ENCODE data around the gene PTGER4.
"Not testable (repeated sequence)": the region's sequence is repeated elsewhere in the genome, so short reads cannot be mapped to it uniquely, and the experiment has no call there.

PTGER4 gene

DNA sequence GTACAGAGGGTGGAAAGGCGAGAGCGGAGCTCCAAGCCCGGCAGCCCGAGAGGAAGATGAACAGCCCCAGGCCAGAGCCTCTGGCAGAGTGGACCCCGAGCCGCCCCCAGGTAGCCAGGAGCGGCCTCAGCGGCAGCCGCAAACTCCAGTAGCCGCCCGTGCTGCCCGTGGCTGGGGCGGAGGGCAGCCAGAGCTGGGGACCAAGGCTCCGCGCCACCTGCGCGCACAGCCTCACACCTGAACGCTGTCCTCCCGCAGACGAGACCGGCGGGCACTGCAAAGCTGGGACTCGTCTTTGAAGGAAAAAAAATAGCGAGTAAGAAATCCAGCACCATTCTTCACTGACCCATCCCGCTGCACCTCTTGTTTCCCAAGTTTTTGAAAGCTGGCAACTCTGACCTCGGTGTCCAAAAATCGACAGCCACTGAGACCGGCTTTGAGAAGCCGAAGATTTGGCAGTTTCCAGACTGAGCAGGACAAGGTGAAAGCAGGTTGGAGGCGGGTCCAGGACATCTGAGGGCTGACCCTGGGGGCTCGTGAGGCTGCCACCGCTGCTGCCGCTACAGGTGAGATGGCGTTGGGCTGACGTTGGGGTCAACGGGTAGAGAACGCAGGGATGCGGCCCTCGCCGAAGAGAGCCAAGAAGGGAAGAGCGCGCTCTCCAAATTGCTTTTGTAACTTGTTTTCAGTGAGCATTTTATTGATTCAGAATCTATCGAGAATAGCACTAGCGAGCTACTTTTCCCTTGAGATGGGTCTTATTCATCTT lies at the start of gene PTGER4:
Gene PTGER4, plus strand, starts transcription at position 3 of the 769 bp plus-strand sequence. CDS start 1,079 bp downstream, outside the sequence.
- DNase-seq = peak; percentile 46 to 69

DNA sequence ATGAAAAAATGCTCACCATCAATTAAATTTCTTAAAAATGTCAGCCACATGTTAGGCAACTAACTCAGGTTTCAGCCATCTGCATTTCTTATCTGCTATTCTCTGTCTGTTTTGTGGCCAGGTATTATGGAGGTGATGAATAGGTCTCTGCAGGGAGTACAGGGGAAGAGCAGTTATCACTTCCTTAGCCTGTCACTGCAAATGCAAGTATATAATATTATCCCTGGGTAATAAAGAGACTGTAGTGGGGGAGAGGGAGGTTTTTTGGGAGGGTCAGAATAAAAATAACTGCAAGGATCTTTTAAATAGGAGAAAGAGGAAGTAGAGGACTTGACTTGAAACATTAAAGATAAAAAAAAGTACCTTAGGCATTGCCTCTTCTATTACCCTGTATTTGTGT lies 49.6 kb upstream of the PTGER4 start:
- no peak for DNase-seq

DNA sequence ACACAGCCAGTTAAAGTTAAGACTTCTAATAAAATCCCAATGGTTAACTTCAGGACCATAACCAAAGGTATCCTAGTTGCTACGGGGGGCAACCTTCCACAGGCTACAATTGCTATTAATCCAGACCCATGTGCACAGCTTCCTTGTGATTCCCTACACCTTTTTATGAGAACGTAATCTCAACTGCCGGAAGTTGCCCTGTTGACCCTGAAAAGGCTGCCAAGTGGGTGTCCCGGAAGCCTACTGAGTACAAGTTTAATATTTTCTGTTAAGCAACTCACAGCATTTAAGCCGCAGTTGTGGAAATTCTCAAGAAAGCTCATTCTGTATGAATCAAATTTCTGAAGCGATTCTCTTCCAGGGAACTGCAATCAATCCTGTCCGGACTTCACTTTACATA lies 48.5 kb upstream of the PTGER4 start:
- no peak for DNase-seq

DNA sequence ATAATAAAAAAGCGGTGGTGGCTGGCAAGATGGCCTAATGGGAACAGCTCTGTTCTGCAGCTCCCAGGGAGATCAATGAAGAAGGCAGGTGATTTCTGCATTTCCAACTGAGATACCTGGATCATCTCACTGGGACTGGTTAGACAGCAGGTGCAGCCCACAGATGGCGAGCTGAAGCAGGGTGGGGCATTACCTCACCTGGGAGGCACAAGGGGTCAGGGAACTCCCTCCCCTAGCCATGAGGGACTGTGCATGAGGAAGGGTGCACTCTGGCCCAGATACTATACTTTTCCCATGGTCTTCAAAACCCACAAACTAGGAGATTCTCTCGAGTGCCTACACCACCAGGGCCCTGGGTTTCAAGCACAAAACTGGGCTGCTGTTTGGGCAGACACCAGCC lies 45.6 kb upstream of the PTGER4 start:
- DNase-seq = no peak

DNA sequence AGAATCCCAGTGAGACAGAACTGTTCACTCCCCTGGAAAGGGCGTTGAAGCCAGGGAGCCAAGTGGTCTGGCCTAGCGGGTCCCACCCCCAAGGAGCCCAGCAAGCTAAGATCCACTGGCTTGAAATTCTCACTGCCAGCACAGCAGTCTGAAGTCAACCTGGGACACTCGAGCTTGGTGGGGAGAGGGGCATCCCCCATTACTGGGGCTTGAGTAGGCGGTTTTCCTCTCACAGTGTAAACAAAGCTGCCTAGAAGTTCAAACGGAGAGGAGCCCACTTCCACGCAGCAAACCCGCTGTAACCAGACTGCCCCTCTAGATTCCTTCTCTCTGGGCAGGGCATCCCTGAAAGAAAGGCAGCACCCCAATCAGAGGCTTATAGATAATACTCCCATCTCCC lies 45.1 kb upstream of the PTGER4 start:
- DNase-seq = no peak

DNA sequence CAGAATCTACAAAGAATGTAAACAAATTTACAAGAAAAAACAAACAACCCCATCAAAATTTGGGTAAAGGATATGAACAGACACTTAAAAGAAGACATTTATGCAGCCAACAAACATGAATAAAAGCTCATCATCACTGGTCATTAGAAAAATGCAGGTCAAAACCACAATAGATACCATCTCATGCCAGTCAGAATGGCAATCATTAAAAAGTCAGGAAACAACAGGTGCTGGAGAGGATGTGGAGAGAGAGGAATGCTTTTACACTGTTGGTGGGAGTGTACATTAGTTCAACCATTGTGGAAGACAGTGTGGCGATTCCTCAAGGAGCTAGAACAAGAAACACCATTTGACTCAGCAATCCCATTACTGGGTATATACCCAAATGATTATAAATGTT lies 40.2 kb upstream of the PTGER4 start:
- not testable (repeated sequence) for DNase-seq

DNA sequence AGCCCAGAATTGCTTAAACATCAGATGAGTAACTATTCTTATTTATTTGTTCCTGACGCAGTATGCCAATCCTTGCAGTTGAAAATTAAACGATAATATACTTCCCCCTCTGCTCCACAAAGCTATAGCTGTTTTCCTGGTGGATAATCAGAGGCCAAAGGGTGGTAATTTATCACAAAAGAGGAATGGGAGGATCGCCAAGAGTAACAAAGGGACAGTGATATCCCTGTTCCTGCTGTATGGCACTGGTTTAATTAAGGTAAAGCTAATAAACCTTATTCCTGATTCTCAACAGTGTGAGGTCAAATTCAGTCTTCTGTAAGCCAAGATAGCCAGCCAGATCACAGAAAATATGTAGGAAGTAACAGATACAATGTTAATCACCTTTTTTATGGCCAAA lies 33.4 kb upstream of the PTGER4 start:
- DNase-seq = no peak

DNA sequence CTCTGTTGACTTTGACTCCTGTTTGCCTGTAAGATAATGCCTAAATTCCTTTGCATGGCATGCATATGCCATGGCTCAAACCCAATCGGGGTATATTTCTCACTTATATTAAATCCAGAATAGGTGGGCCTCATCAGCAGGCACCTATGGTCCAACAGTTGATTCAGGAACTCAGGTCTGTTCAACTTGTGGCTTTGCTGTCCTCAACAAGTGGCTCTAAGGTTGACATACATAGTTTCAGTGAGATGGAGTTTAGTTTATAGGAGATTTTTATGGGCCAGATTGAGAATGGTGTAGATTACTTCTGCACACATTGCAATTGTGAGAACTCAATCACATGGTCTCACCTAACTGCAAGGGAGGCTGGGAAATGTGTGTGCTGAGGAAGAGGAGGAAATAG lies 31.6 kb upstream of the PTGER4 start:
- no peak for DNase-seq

DNA sequence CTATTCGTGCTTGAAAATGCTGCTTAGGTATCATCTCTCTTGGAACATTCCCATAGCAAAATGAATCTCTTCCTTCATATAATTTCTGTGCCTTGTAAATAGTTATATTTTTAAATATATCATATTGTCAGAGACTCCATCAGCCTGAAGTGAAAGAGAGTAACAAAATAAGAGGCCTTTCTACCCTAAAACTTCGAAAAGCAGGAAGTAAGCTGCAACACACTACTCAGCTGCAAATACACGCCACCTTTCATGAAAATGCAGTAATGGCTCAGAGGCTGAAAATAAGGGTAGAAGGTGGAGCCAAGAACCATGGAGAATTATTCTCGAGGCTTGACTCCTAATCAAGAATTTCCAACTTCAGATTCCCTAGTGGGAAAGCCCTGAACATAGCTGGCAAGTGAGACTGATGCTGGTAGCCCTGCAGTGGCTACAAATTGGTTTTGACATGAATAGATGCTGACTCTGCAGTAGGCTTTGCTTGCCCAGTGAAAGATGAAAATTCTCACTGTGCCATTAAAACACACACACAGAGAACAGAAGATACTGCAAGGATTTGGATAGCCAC lies 30.2 kb upstream of the PTGER4 start:
- no peak for DNase-seq

DNA sequence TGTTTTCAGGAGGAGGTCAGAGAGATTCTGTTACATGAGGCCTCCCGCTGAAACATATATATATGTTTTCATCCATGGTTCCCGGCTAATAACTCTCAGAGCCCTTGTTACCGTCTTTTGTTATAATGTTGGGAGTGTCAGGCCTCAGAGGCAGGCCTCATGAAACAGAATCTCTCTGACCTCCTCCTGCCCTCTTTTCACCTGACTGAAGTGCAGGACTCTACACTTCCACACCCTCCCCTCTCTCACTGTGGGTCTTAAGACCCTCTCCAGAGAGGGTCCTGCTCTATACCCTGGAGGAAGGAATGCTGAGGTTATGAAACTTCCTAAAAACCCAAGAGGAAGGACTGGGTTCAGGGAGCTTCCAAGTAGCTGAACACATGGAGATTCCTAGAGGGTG lies 28.5 kb upstream of the PTGER4 start:
- DNase-seq = no peak

DNA sequence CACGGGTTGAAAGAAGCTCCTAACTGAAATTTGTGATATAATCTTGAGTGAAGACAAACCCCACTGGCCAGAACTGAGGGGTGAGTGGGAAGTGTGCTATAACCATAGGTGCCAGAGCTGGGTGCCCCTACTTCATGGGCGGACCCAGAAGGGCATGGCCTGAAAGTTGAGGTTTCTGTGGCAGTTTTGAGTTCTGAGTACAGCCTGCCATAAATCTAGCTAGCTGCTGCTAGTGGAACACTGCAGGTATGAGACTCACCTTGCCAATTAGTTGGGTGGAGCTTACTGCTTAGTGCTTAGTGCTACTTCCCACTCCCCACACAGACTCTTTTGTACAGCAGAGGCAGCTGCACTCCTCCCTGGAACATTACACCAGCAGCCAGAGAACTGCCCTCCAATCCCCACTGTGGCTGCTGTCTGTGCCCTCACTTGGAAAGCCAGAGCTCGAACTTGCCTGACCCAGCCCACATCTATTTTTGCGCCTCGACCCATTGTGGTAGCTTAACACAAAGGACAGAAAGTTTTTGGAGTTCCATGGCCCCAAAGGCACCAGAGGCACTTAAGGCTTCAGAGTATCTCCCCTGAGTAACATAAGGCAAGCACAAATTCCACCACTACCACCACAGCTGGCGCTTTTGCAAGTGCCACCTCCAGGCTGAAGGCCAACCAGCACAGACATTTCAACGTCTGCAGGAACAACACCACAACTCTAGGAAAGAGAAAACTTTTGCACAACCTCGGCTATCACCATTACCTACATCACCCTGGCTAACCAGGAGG lies 27.1 kb upstream of the PTGER4 start:
- DNase-seq = no peak

DNA sequence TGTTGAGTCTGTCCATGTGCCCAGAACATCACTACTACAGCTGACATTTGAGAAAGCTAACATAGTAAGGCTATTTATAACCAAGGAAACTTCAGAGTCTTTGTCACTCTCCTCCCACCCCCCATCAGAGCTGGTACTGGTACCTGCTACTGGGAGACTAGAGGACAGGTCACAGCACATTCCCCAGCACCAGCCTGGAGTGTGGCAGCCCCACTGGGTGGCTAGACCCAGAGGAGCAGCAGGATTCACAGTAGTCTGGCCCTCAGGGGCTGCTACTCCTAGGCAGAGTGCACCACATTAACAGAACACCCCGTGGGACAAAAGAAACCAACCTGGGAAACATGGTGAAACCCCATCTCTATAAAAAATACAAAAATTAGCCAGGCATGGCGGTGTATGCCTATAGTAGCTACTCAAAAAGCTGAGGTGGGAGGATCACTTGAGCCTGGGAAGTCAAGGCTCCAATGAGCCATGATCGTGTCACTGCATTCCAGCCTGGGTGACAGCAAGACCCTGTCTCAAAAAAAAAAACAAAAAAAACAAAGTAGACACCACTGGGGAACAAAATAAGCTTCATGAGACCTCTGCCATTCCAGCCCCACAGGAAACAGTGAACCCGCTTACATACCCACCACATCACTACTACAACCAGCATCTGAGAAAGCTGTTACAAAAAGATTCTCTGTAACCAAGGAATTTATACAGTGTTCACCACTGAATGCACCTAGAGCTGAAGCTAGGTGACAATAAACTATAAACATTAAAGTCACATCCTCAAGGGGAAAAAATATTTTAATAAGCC lies 26.3 kb upstream of the PTGER4 start:
- no peak for DNase-seq

DNA sequence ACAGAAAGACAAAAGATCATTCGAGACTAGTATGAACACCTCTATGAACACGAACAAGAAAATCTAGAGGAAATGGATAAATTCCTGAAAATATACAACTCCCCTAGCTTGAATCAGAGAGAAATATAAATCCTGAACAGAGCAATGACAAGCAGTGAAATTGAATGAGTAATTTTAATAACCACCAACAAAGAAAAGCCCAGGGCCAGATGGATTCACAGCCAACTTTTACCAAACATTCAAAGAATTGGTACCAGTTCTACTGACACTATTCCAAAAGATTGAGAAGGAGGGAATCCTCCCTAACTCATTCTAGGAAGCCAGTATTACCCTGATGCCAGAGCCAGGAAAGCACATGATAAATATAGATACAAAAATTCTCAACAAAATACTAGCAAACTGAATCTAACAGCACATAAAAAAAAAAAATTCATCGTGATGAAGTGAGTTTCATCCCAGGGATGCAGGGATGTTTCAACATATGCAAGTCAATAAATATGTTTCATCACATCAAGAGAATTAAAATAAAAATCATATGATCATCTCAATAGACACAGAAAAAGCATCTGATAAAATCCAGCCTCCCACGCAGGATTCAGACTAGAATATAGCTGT lies 25.2 kb upstream of the PTGER4 start:
- no peak for DNase-seq

DNA sequence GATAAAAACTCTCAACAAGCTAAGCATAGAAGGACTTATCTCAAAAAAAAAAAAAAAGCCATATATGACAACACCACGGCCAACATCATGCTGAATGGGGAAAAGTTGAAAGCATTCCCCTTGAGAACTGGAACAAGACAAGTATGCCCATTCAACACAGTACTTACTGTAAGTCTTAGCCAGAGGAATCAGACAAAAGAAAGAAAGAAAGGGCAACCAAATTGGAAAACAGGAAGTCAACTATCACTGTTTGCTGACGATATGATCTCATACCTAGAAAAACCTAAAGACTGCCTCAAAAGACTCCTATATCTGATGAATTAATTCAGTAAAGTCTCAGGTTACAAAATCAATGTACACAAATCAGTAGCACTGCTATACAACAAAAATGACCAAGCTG lies 24.6 kb upstream of the PTGER4 start:
- DNase-seq = no peak

DNA sequence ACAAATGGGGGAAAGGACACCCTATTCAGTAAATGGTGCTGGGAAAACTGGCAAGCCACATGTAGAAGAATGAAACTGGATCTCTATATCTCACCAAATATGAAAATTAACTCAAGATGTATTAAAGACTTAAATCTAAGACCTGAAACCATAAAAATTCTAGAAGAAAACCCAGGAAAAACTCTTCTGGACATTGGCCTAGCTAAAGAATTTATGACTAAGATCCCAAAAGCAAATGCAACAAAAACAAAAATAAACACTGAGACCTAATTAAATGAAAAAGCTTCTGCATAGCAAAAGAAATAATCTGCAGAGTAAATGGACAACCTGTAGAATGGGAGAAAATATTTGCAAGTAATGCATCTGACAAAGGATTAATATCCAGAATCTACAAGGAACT lies 23.6 kb upstream of the PTGER4 start:
- not testable (repeated sequence) for DNase-seq

DNA sequence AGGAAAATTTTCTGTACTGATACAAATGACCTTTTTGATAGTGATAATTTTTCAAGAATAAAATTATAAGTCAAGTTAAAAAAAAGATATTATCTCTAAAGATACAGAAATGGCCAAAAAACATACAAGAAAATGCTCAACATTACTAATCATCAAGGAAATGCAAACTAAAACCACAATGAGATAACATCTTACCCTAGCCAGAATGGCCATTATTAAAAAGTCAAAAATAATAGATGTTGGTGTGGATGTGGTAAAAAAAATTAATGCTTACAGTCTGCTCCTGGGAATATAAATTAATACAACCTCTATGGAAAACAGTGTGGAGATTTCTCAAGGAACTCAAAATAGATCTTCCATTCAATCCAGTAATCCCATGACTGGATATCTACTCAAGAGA lies 22.9 kb upstream of the PTGER4 start:
- no peak for DNase-seq

DNA sequence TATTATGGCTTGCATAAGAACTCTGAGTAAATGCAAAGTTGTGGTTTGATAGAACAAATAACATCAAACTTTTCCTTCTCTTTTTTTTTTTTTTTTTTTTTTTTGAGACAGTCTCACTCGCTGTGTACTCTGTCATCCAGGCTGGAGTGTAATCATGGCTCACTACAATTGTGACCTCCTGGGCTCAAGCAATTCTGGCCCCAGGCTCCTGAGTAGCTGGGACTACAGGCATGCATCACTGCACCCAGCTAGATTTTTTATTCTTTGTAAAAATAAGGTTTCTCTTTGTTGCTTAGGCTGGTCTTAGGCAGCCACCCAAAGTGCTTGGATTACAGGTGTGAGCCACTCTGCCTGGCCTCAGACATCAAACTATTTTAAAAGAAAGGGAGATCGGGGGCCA lies 19.0 kb upstream of the PTGER4 start:
- no peak for DNase-seq

DNA sequence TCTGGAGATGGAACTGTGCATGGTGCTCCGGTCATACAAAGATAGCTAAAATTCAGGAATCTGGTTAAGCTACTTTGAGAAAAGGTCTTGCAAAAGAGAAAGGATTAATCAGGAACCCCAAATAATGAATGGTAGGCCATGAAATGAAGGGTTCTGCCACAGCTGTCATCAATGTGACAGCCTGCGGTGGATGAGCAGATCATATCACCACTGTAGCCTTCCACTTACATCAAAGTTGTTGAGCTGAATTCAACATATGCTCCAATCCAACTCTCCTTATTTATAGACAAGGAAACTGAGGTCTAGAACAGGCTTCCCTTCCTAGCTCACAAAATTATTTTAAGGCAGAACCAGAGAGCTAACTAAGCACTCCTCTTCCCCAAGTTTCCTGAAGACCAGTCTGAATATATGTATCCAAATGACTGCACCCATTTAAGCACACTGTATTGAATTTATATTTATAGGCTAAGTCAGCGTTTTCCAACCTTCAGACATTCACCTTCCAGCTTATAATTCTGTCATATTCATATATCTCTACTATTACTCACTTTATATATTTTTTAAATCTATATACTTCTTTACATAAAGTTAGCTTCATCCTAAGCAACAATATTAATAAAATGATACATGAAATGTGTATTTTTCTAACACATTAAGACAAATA lies 13.9 kb upstream of the PTGER4 start:
- DNase-seq = no peak

DNA sequence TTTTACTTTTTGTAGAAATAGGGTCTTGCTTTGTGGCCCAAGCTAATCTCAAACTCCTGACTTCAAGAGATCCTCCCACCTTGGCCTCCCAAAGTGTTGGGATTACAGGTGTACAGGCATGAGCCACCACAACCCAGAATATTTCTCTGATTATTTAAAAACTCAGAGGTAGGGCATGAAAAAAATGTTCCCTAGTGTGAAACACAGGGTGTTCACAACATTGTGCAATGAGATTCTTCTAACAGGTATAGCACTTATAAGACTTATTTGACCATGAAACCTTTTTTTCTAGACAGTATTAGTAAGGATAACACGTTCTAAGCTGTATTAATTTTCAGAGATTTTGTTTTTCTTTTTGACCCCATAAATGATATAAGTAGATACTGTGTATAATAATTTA lies 13.1 kb upstream of the PTGER4 start:
- DNase-seq = no peak

DNA sequence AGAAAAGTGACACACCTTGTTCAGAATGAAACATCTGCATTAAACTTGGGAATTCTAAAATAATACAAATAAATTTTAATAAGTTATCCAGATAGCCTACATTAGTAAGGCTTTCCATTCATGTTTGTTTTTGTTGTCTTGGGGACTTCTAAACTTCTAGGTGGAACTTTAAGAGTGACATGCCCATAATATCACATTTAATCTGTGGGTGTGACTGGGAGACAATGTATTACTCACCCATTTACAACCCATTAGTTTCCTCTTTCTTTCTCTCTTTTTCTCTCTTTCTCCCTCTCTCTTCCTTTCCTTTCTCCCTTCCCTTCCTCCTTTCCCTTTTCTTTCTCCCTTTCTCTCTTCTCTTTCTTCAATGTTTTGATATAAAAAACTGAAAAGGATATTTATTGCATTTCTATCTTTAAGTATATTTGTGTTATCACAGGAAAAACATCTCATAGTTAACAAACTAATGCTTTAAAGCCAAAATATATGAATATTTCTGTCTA lies 12.5 kb upstream of the PTGER4 start:
- no peak for DNase-seq

DNA sequence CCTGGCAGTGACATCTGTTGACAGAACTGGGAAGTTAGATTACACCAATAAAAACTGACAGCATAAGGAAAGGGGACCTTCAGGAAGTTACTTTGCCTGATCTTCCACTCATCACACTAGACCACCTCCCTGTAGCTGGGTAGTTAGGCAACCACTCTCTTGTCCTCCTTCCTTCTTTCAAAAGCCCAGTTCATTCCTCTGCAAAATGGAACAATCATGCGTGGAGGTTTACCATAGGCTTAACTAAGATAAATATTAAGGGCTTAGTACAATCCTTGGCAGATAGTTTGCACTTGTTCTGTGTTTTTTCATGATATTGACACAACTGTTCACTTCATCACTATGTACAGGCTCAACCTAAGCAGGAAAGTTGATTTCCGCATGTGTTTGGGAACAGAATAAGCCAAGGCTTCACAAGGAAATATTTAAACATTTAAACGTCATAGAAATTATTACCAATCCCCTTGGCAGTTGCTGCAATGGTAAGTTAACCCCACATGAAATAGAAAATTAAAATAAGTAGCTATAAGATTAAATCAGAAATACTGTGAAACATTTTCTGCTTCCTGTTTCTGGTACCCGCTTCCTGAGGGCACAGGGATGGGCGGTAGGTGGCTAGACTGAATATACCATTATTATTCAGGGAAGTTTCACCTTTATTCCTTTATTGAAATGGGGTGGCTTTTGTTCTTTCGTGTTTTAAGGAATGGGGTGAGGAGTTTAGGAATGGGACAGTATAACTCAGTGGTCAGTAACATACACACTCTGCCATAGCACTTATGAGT lies 9.9 kb upstream of the PTGER4 start:
- DNase-seq = no peak

All from SHP77 (cell line).